HG03521 (cell line): ENCODE data around the gene SLC22A5.
"Not testable (repeated sequence)": the region's sequence is repeated elsewhere in the genome, so short reads cannot be mapped to it uniquely, and the experiment has no call there.

ENCODE experiments used
- ATAC-seq: cut with Tn5 transposase; IDR thresholded peaks from one replicate; pipeline ENCODE4 v1.9.1; 2021; ENCODE audit warnings: mild to moderate bottlenecking, moderate library complexity; ENCODE audit not compliant: unreplicated experiment

The SLC22A5 gene

GRCh38 chr5:132387640-132388117 lies 18.2 kb downstream of the SLC22A5 start:
- no peak for ATAC-seq

GRCh38 chr5:132388244-132389050 lies 18.9 kb downstream of the SLC22A5 start:
- no peak for ATAC-seq

GRCh38 chr5:132389051-132389331 lies 19.5 kb downstream of the SLC22A5 start:
- no peak for ATAC-seq

GRCh38 chr5:132389585-132390286 lies 20.2 kb downstream of the SLC22A5 start:
- ATAC-seq, result no peak

GRCh38 chr5:132391247-132391646 lies 21.7 kb downstream of the SLC22A5 start:
- ATAC-seq, result no peak

- ATAC-seq, result no peak
These were observed 22.4 kb downstream of the SLC22A5 start for GRCh38 chr5:132391870-132392269.

GRCh38 chr5:132392411-132392810 lies 22.9 kb downstream of the SLC22A5 start:
- no peak for ATAC-seq

- ATAC-seq, result no peak
These were observed 23.7 kb downstream of the SLC22A5 start for GRCh38 chr5:132392978-132393825.

- peak; percentile 73 for ATAC-seq
These were observed 25.3 kb downstream of the SLC22A5 start for GRCh38 chr5:132394667-132395259.

- no peak for ATAC-seq
These were observed 27.1 kb downstream of the SLC22A5 start for GRCh38 chr5:132396589-132397031.

GRCh38 chr5:132397224-132397623 lies 27.7 kb downstream of the SLC22A5 start:
- ATAC-seq, result no peak

GRCh38 chr5:132397936-132398675 lies 28.6 kb downstream of the SLC22A5 start:
- ATAC-seq, result not testable (repeated sequence)

- not testable (repeated sequence) for ATAC-seq
These were observed 34.5 kb downstream of the SLC22A5 start for GRCh38 chr5:132404041-132404440.

- no peak for ATAC-seq
These were observed 36.1 kb downstream of the SLC22A5 start for GRCh38 chr5:132405646-132406045.

- ATAC-seq, result no peak
These were observed 36.8 kb downstream of the SLC22A5 start for GRCh38 chr5:132406144-132406783.

- no peak for ATAC-seq
These were observed 38.5 kb downstream of the SLC22A5 start for GRCh38 chr5:132407970-132408369.

GRCh38 chr5:132408456-132408855 lies 38.9 kb downstream of the SLC22A5 start:
- no peak for ATAC-seq

GRCh38 chr5:132408965-132409364 lies 39.5 kb downstream of the SLC22A5 start:
- ATAC-seq, result no peak

- peak; percentile 72 for ATAC-seq
These were observed 41.2 kb downstream of the SLC22A5 start for GRCh38 chr5:132410451-132411303.
